GM12874 (cell line): Measurements from ENCODE around the gene ATP6V0D1.
A peak's percentile ranks its signal among the peaks of the same experiment; 100 is the strongest.

Experiments
- TF ChIP-seq, protein P1 (sequence below): IDR thresholded peaks from 2 replicates; pipeline ENCODE4 v1.5.1; 2011; ENCODE audit warnings: low read depth, mild to moderate bottlenecking, control low read depth, low read length, moderate library complexity; ENCODE audit not compliant: insufficient read depth

Gene ATP6V0D1

GRCh38 chr16:67451704-67452435, 29.1 kb downstream of the ATP6V0D1 start:
- TF ChIP-seq, protein P1, sequence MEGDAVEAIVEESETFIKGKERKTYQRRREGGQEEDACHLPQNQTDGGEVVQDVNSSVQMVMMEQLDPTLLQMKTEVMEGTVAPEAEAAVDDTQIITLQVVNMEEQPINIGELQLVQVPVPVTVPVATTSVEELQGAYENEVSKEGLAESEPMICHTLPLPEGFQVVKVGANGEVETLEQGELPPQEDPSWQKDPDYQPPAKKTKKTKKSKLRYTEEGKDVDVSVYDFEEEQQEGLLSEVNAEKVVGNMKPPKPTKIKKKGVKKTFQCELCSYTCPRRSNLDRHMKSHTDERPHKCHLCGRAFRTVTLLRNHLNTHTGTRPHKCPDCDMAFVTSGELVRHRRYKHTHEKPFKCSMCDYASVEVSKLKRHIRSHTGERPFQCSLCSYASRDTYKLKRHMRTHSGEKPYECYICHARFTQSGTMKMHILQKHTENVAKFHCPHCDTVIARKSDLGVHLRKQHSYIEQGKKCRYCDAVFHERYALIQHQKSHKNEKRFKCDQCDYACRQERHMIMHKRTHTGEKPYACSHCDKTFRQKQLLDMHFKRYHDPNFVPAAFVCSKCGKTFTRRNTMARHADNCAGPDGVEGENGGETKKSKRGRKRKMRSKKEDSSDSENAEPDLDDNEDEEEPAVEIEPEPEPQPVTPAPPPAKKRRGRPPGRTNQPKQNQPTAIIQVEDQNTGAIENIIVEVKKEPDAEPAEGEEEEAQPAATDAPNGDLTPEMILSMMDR = no peak

GRCh38 chr16:67451061-67451703, 29.8 kb downstream of the ATP6V0D1 start:
- TF ChIP-seq, protein P1 = no peak

DNA sequence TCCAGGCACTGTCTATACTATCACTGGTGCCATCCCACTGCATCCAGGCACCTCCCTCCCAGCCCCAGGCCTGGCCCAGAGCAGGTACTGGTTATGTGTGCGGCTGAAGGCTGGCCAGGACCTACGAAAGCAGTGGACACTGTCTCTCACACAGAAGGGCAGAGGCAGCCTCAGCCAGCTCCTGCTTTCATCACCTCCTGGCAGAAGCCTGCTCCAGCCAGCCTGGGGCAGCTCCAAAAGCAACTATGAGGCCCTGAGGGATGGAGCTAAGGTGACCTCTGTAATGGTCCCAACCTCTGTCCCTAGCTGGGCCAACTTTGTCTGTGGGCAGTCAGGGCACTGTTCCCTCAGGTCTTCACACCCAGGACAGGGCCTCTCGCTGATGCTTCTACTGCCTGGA, 31.2 kb downstream of the ATP6V0D1 start:
- TF ChIP-seq, protein P1 = no peak

- TF ChIP-seq, protein P1 = no peak
These were observed 31.6 kb downstream of the ATP6V0D1 start for GRCh38 chr16:67449336-67449735.

- TF ChIP-seq, protein P1 = no peak
These were observed 32.4 kb downstream of the ATP6V0D1 start for GRCh38 chr16:67448580-67448979.

- TF ChIP-seq, protein P1 = peak; percentile 71
These were observed 33.4 kb downstream of the ATP6V0D1 start for GRCh38 chr16:67447508-67448076.

GRCh38 chr16:67446968-67447507, 33.9 kb downstream of the ATP6V0D1 start:
- TF ChIP-seq, protein P1 = no peak
